Left ventricle myocardium inferior (tissue), 1 donor: Measurements from ENCODE around the gene LMO1. TPM values are rescaled to one million over a fixed set of nuclear protein-coding genes. Genes with fewer than 3 reads are reported as not detected.

Experiments used
- total RNA-seq: library from RNA; stranded (reverse); fragmentation: NEBNext Ultra II Directional; extraction: Animal tissue kit (Norgen Biotek cat#: 25700); gene quantifications from one replicate; pipeline ENCODE4 v1.2.1, GENCODE V29; 2021
- donor health status: DM: no; HTN: yes; CAD: no; lungs with severe emphysema.

LMO1 gene
- total RNA-seq, 1 donor from 2014 or later: 2.3 TPM

Other genes starting within 250 kb of the LMO1 start
- 22.8 TPM for gene TUB, start 182.7 kb downstream of the LMO1 start, total RNA-seq
- 12.9 TPM for gene RIC3, start 94.9 kb downstream of the LMO1 start, total RNA-seq